Trophoblast cell (in vitro differentiated cells and primary cell): ENCODE results near the gene PGBD5.

Experiments
- DNase-seq, 2 donors: peaks; one replicate each; pipeline ENCODE4 v3.0.0-alpha.2; 2016
- H2AFZ ChIP-seq: 2 replicates; pipeline ENCODE4 v1.6.1; 2013; ENCODE audit warnings: low read length, moderate library complexity, mild to moderate bottlenecking; ENCODE audit not compliant: insufficient read depth, poor library complexity
- H2AK5ac ChIP-seq: 2 replicates; pipeline ENCODE4 v1.6.1; 2013; ENCODE audit warnings: mild to moderate bottlenecking, low read length
- H2BK120ac ChIP-seq: 2 replicates; pipeline ENCODE4 v1.6.1; 2013; ENCODE audit warnings: low read length, mild to moderate bottlenecking, moderate library complexity; ENCODE audit not compliant: insufficient read depth, poor library complexity
- H2BK12ac ChIP-seq: 2 replicates; pipeline ENCODE4 v1.6.1; 2013; ENCODE audit warnings: mild to moderate bottlenecking, low read length, moderate library complexity
- H2BK5ac ChIP-seq: 2 replicates; pipeline ENCODE4 v1.6.1; 2013; ENCODE audit warnings: low read length, low read depth, moderate library complexity, mild to moderate bottlenecking; ENCODE audit not compliant: poor library complexity
- H3K14ac ChIP-seq: 2 replicates; pipeline ENCODE4 v1.6.1; 2013; ENCODE audit warnings: mild to moderate bottlenecking, low read length
- H3K18ac ChIP-seq: 2 replicates; pipeline ENCODE4 v1.6.1; 2013; ENCODE audit warnings: mild to moderate bottlenecking, low read length
- H3K23ac ChIP-seq: 2 replicates; pipeline ENCODE4 v1.6.1; 2013; ENCODE audit warnings: low read length
- H3K27ac ChIP-seq: 2 replicates; pipeline ENCODE4 v1.5.1; 2013; ENCODE audit warnings: low read depth, mild to moderate bottlenecking, inconsistent platforms, low read length, moderate library complexity
- H3K27me3 ChIP-seq: 2 replicates; pipeline ENCODE4 v1.6.1; 2013; ENCODE audit warnings: inconsistent platforms, mild to moderate bottlenecking, low read length, moderate library complexity; ENCODE audit not compliant: insufficient read depth
- H3K36me3 ChIP-seq, 2 experiments: 1 replicate in 1 of 2; 2 replicates in 1 of 2; pipeline ENCODE4 v1.6.1; 2013; ENCODE audit warnings: low read length in 2 of 2, mild to moderate bottlenecking in 2 of 2, moderate library complexity in 1 of 2; ENCODE audit not compliant: insufficient read depth in 2 of 2, control insufficient read depth in 1 of 2
- H3K4ac ChIP-seq: 2 replicates; pipeline ENCODE4 v1.6.1; 2013; ENCODE audit warnings: low read depth, mild to moderate bottlenecking, low read length, moderate library complexity
- H3K4me1 ChIP-seq, 2 experiments: 1 replicate in 1 of 2; 2 replicates in 1 of 2; pipeline ENCODE4 v1.6.1; 2013; ENCODE audit warnings: low read length in 2 of 2, mild to moderate bottlenecking in 2 of 2, moderate library complexity in 1 of 2; ENCODE audit not compliant: insufficient read depth in 2 of 2, control insufficient read depth in 1 of 2
- H3K4me2 ChIP-seq: 2 replicates; pipeline ENCODE4 v1.6.1; 2013; ENCODE audit warnings: inconsistent platforms, mild to moderate bottlenecking, low read length, moderate library complexity
- H3K4me3 ChIP-seq: 2 replicates; pipeline ENCODE4 v1.5.1; 2013; ENCODE audit warnings: mild to moderate bottlenecking, low read depth, low read length, inconsistent platforms
- H3K79me1 ChIP-seq: one replicate; pipeline ENCODE4 v1.6.1; 2013; ENCODE audit warnings: low read length
- H3K79me2 ChIP-seq: 2 replicates; pipeline ENCODE4 v1.6.1; 2013; ENCODE audit warnings: low read length, mild to moderate bottlenecking; ENCODE audit not compliant: control insufficient read depth, insufficient read depth, poor library complexity
- H3K9ac ChIP-seq: 2 replicates; pipeline ENCODE4 v1.6.1; 2013; ENCODE audit warnings: mild to moderate bottlenecking, low read length
- H3K9me3 ChIP-seq: 2 replicates; pipeline ENCODE4 v1.6.1; 2013; ENCODE audit warnings: low read depth, mild to moderate bottlenecking, control low read depth, inconsistent platforms, low read length; ENCODE audit not compliant: insufficient read depth
- H4K12ac ChIP-seq: 2 replicates; pipeline ENCODE4 v1.6.1; 2013; ENCODE audit warnings: low read depth, mild to moderate bottlenecking, low read length, moderate library complexity
- H4K8ac ChIP-seq: 2 replicates; pipeline ENCODE4 v1.6.1; 2013; ENCODE audit warnings: low read depth, mild to moderate bottlenecking, low read length, moderate library complexity
- H4K91ac ChIP-seq: one replicate; pipeline ENCODE4 v1.6.1; 2013; ENCODE audit warnings: low read depth, mild to moderate bottlenecking, low read length, moderate library complexity
- WGBS: extraction: QIAGEN DNeasy Blood & Tissue Kit; methylation state at CpG from one replicate; pipeline ENCODE4 v1.1.7; 2013; ENCODE audit warnings: missing lambda C conversion rate; ENCODE audit not compliant: insufficient read length, insufficient coverage; ENCODE audit errors: extremely low coverage; 5-methylcytosine and 5-hydroxymethylcytosine counted together

Gene PGBD5

GRCh38 chr1:230272557-230272956 is 153.6 kb downstream of the PGBD5 start:
- H3K79me1 ChIP-seq: peaks cover 3% of the 10 kb centered on the region
- no peak overlapping the region for H3K23ac ChIP-seq
- no peak overlapping the region for H2AFZ ChIP-seq
- H4K8ac ChIP-seq: no peak overlapping the region
- no peak overlapping the region for H3K18ac ChIP-seq
- no peak overlapping the region for H2BK120ac ChIP-seq
- H3K4ac ChIP-seq: no peak overlapping the region
- H4K12ac ChIP-seq: no peak overlapping the region
- H3K36me3 ChIP-seq: peaks cover 25 to 35% of the 10 kb centered on the region in 2 experiments
- H2BK5ac ChIP-seq: no peak overlapping the region
- DNase-seq: no peak
- no peak overlapping the region for H3K4me3 ChIP-seq
- no peak overlapping the region for H3K14ac ChIP-seq
- no peak overlapping the region for H3K4me2 ChIP-seq
- no peak overlapping the region for H4K91ac ChIP-seq
- no peak overlapping the region for H3K27ac ChIP-seq
- H2AK5ac ChIP-seq: no peak overlapping the region
- no peak overlapping the region for H2BK12ac ChIP-seq
- H3K9me3 ChIP-seq: no peaks in the 10 kb centered on the region
- H3K79me2 ChIP-seq: peaks cover 2% of the 10 kb centered on the region
- H3K4me1 ChIP-seq: peaks cover 9 to 15% of the 10 kb centered on the region in 2 experiments
- H3K9ac ChIP-seq: no peak overlapping the region
- H3K27me3 ChIP-seq: no peaks in the 10 kb centered on the region
- no CpG with 5 or more reads among the region's 9 CpGs for WGBS

DNA sequence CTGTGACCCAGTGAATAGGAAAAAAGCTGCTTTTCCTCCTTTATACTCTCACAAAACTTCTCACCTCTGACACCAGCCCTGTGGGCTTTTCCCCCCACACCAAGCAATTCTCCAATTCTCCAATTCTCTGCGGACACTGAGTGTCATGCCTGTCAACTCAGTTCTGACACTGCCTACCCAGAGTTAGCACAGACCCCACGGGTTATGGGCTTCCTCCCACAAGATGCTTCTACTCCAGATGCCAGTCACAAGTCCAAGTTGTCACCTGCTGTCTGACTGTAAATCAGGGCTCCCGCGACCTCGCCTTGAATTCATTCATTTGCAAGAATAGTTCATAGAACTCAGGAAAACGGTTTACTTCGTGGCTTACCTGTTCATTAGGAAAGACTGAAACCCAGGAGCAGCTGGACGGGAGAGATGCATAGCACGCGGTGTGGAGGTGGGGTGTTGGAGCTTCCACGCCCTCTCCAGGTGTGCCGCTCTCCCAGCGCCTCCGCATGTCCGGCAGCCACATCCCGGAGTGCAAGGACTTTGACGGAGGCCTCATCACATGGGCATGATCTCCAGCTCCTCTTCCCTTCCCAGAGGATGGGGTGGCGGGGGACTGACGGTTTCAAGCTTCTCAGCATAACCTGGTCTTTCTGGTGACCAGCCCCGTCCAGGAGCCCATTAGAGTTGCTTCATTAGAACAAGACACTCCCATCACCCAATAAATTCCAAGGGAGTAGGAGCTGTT is 154.7 kb downstream of the PGBD5 start:
- no CpG with 5 or more reads among the region's 20 CpGs for WGBS
- no peak for DNase-seq
- Histone ChIP-seq H3K4me1 (peaks cover 9 to 21% of the 10 kb centered on the region in 2 experiments), H3K4me2 (no peak overlapping the region), H4K91ac (no peak overlapping the region), H3K4ac (no peak overlapping the region), H2BK12ac (no peak overlapping the region), H3K79me2 (peaks cover 2% of the 10 kb centered on the region), H3K14ac (no peak overlapping the region), H4K8ac (no peak overlapping the region), H4K12ac (no peak overlapping the region), H2BK5ac (no peak overlapping the region), H3K79me1 (peaks cover 3% of the 10 kb centered on the region), H3K27me3 (no peaks in the 10 kb centered on the region), H3K9ac (no peak overlapping the region), H3K36me3 (peaks cover 28 to 34% of the 10 kb centered on the region in 2 experiments), H3K18ac (no peak overlapping the region), H3K27ac (no peak overlapping the region), H2BK120ac (no peak overlapping the region), H3K9me3 (no peaks in the 10 kb centered on the region), H2AK5ac (no peak overlapping the region), H3K23ac (no peak overlapping the region), H2AFZ (peak overlapping the region; percentile 3), H3K4me3 (no peak overlapping the region)

- H3K79me2 ChIP-seq: peaks cover 2% of the 10 kb centered on the region
- peaks cover 3% of the 10 kb centered on the region for H3K79me1 ChIP-seq
- H3K4me2 ChIP-seq: no peak overlapping the region
- no peak overlapping the region for H2AFZ ChIP-seq
- no peak overlapping the region for H4K12ac ChIP-seq
- no peak overlapping the region for H2BK12ac ChIP-seq
- H4K8ac ChIP-seq: no peak overlapping the region
- H3K9me3 ChIP-seq: no peaks in the 10 kb centered on the region
- no peak overlapping the region for H4K91ac ChIP-seq
- WGBS: no CpG with 5 or more reads among the region's 14 CpGs
- no peaks in the 10 kb centered on the region for H3K27me3 ChIP-seq
- H2BK5ac ChIP-seq: no peak overlapping the region
- H3K36me3 ChIP-seq: peaks cover 24 to 30% of the 10 kb centered on the region in 2 experiments
- DNase-seq: no peak
- no peak overlapping the region for H3K4me3 ChIP-seq
- H3K14ac ChIP-seq: no peak overlapping the region
- no peak overlapping the region for H3K9ac ChIP-seq
- H3K27ac ChIP-seq: no peak overlapping the region
- H2AK5ac ChIP-seq: no peak overlapping the region
- no peak overlapping the region for H3K4ac ChIP-seq
- H3K18ac ChIP-seq: no peak overlapping the region
- H2BK120ac ChIP-seq: no peak overlapping the region
- peaks cover 9 to 22% of the 10 kb centered on the region in 2 experiments for H3K4me1 ChIP-seq
- no peak overlapping the region for H3K23ac ChIP-seq
Measured at GRCh38 chr1:230270559-230271281, 155.4 kb downstream of the PGBD5 start.

DNA sequence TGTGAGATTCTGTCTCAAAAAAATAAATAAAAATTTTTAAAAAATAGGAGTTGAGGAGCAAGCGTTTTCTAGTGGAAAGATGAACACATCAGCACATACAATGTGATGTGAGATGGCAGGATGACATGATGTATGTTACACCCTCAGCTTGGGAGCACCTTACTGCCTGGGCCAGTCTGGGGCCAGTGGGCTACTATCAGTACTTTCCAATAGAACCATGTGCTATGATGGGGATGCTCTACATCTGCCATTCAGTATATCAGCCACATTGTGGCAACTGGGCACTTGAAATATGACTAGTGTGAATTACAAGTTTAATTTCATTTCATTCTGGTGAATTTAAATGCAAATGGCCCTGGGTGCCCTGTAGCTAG is 156.0 kb downstream of the PGBD5 start:
- Histone ChIP-seq H2AK5ac (no peak overlapping the region), H2BK120ac (no peak overlapping the region), H3K27ac (no peak overlapping the region), H4K12ac (no peak overlapping the region), H3K79me2 (peaks cover 2% of the 10 kb centered on the region), H3K4me2 (no peak overlapping the region), H3K4me1 (peaks cover 9 to 22% of the 10 kb centered on the region in 2 experiments), H3K9ac (no peak overlapping the region), H4K8ac (no peak overlapping the region), H3K14ac (no peak overlapping the region), H3K18ac (no peak overlapping the region), H2BK5ac (no peak overlapping the region), H3K36me3 (peaks cover 28 to 36% of the 10 kb centered on the region in 2 experiments), H3K4me3 (no peak overlapping the region), H4K91ac (no peak overlapping the region), H3K79me1 (peaks cover 3% of the 10 kb centered on the region), H3K23ac (no peak overlapping the region), H3K4ac (no peak overlapping the region), H2BK12ac (no peak overlapping the region), H3K27me3 (no peaks in the 10 kb centered on the region), H3K9me3 (no peaks in the 10 kb centered on the region), H2AFZ (no peak overlapping the region)
- DNase-seq: no peak
- no CpG with 5 or more reads among the region's 1 CpG for WGBS
